Nephron progenitor cell (in vitro differentiated cells): ENCODE results near the gene FRMD8.

Experiments used
- DNase-seq: peaks from one replicate; pipeline ENCODE4 v3.0.0; 2021
- H3K27ac Mint-ChIP-seq: 2 replicates; pipeline ENCODE4 v1.8.0; 2021; ENCODE audit warnings: mild to moderate bottlenecking, moderate library complexity, mixed read lengths
- H3K27me3 Mint-ChIP-seq: 2 replicates; pipeline ENCODE4 v1.8.0; 2021; ENCODE audit warnings: mild to moderate bottlenecking, low read depth, mixed read lengths; ENCODE audit not compliant: poor library complexity
- H3K36me3 Mint-ChIP-seq: 2 replicates; pipeline ENCODE4 v1.8.0; 2021; ENCODE audit warnings: low read depth, mixed read lengths
- H3K4me1 Mint-ChIP-seq: 2 replicates; pipeline ENCODE4 v1.8.0; 2021; ENCODE audit warnings: mixed read lengths
- H3K4me3 Mint-ChIP-seq: 2 replicates; pipeline ENCODE4 v1.8.0; 2021; ENCODE audit warnings: mild to moderate bottlenecking, moderate library complexity, mixed read lengths
- H3K9me3 Mint-ChIP-seq: 2 replicates; pipeline ENCODE4 v1.8.0; 2021; ENCODE audit warnings: mild to moderate bottlenecking, moderate library complexity, mixed read lengths
- TF ChIP-seq, protein P1 (sequence below): fragments of 200-600 bp; sonication (generic); IDR thresholded peaks from 2 replicates; pipeline ENCODE4 v1.5.0; 2021; ENCODE audit warnings: antibody characterized with exemption

Gene FRMD8

DNA sequence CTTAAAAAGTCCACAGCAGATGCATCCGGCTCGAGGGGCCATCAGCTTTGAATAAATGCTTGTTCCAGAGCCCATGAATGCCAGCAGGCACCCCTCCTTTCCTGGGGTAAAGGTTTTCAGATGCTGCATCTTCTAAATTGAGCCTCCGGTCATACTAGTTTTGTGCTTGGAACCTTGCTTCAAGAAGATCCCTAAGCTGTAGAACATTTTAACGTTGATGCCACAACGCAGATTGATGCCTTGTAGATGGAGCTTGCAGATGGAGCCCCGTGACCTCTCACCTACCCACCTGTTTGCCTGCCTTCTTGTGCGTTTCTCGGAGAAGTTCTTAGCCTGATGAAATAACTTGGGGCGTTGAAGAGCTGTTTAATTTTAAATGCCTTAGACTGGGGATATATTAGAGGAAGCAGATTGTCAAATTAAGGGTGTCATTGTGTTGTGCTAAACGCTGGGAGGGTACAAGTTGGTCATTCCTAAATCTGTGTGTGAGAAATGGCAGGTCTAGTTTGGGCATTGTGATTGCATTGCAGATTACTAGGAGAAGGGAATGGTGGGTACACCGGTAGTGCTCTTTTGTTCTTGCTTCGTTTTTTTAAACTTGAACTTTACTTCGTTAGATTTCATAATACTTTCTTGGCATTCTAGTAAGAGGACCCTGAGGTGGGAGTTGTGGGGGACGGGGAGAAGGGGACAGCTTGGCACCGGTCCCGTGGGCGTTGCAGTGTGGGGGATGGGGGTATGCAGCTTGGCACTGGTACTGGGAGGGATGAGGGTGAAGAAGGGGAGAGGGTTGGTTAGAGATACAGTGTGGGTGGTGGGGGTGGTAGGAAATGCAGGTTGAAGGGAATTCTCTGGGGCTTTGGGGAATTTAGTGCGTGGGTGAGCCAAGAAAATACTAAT is 38.0 kb downstream of the FRMD8 start:
- no peaks in the 10 kb centered on the region for H3K36me3 Mint-ChIP-seq
- peaks cover 94% of the 10 kb centered on the region for H3K4me1 Mint-ChIP-seq
- TF ChIP-seq, protein P1, sequence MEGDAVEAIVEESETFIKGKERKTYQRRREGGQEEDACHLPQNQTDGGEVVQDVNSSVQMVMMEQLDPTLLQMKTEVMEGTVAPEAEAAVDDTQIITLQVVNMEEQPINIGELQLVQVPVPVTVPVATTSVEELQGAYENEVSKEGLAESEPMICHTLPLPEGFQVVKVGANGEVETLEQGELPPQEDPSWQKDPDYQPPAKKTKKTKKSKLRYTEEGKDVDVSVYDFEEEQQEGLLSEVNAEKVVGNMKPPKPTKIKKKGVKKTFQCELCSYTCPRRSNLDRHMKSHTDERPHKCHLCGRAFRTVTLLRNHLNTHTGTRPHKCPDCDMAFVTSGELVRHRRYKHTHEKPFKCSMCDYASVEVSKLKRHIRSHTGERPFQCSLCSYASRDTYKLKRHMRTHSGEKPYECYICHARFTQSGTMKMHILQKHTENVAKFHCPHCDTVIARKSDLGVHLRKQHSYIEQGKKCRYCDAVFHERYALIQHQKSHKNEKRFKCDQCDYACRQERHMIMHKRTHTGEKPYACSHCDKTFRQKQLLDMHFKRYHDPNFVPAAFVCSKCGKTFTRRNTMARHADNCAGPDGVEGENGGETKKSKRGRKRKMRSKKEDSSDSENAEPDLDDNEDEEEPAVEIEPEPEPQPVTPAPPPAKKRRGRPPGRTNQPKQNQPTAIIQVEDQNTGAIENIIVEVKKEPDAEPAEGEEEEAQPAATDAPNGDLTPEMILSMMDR = no peak
- peak overlapping the region; percentile 95 for H3K4me3 Mint-ChIP-seq
- no peaks in the 10 kb centered on the region for H3K9me3 Mint-ChIP-seq
- H3K27ac Mint-ChIP-seq = peak overlapping the region; percentile 81
- DNase-seq = no peak
- H3K27me3 Mint-ChIP-seq = no peaks in the 10 kb centered on the region

DNA sequence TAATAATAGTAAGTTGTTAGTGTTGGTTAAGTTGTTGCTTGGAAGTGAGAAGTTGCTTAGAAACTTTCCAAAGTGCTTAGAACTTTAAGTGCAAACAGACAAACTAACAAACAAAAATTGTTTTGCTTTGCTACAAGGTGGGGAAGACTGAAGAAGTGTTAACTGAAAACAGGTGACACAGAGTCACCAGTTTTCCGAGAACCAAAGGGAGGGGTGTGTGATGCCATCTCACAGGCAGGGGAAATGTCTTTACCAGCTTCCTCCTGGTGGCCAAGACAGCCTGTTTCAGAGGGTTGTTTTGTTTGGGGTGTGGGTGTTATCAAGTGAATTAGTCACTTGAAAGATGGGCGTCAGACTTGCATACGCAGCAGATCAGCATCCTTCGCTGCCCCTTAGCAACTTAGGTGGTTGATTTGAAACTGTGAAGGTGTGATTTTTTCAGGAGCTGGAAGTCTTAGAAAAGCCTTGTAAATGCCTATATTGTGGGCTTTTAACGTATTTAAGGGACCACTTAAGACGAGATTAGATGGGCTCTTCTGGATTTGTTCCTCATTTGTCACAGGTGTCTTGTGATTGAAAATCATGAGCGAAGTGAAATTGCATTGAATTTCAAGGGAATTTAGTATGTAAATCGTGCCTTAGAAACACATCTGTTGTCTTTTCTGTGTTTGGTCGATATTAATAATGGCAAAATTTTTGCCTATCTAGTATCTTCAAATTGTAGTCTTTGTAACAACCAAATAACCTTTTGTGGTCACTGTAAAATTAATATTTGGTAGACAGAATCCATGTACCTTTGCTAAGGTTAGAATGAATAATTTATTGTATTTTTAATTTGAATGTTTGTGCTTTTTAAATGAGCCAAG is 38.9 kb downstream of the FRMD8 start:
- Mint-ChIP-seq H3K36me3 (no peaks in the 10 kb centered on the region), H3K4me1 (peaks cover 94% of the 10 kb centered on the region), H3K27ac (peak overlapping the region; percentile 60), H3K9me3 (no peaks in the 10 kb centered on the region), H3K4me3 (peak overlapping the region; percentile 95), H3K27me3 (no peaks in the 10 kb centered on the region)
- TF ChIP-seq, protein P1 = no peak
- no peak for DNase-seq

DNA sequence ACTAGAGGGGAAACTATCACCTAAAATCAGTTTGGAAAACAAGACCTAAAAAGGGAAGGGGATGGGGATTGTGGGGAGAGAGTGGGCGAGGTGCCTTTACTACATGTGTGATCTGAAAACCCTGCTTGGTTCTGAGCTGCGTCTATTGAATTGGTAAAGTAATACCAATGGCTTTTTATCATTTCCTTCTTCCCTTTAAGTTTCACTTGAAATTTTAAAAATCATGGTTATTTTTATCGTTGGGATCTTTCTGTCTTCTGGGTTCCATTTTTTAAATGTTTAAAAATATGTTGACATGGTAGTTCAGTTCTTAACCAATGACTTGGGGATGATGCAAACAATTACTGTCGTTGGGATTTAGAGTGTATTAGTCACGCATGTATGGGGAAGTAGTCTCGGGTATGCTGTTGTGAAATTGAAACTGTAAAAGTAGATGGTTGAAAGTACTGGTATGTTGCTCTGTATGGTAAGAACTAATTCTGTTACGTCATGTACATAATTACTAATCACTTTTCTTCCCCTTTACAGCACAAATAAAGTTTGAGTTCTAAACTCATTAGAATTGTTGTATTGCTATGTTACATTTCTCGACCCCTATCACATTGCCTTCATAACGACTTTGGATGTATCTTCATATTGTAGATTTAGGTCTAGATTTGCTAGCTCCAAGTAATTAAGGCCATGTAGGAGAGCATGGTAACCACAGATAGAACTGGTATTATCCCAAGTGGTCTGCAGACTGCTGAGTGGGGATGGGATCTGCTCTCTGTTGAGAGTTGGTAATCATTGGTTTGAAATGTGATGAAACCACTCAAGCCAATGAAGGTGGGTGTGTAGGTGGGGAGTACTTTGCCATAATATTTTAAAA is 39.8 kb downstream of the FRMD8 start:
- Mint-ChIP-seq H3K27me3 (no peaks in the 10 kb centered on the region), H3K9me3 (no peaks in the 10 kb centered on the region), H3K4me3 (peak overlapping the region; percentile 95), H3K27ac (peak overlapping the region; percentile 60), H3K36me3 (no peaks in the 10 kb centered on the region), H3K4me1 (peaks cover 92% of the 10 kb centered on the region)
- no peak for DNase-seq
- TF ChIP-seq, protein P1 = no peak

DNA sequence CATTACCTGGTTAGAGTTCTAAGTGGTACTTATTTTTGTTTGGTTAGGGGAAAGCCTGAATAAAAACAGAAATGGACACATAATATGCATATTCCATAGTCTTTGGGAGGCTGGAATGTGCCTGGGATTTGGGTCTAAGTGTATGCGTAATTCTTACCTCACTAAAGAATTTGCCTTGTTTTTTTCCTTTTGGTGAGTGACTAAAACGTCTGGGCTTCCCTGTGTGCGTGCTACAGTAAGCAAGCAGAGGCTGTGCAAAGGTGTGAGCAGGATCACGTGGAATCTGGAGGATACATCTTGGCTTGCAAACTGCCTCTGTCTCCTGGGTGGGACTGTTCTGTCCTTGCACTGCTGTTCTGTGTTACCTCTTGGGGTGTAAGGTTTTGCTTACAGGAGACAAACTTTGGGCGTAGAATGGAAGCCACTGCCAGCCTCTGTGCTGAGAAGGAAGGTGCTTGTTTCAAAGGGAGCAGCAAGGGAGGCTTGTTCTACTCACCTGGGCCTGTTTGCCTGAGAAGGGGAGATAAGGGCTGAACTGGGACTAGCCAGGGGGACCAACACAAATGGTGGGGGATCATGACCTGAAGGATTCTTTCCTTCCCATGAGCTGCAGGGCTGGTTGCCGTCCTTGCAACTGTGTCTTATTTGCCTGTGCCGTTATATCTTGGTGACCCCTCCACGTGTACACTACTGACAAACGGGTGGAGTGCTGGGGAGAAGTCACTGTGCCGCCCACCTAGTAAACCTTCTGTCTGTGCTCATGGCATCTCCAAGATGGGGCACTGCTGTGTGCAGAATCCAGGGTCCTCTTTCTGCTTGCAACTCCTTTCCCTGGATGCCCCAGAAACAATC is 40.6 kb downstream of the FRMD8 start:
- Mint-ChIP-seq H3K27me3 (no peaks in the 10 kb centered on the region), H3K4me3 (peak overlapping the region; percentile 95), H3K4me1 (peaks cover 85% of the 10 kb centered on the region), H3K27ac (peak overlapping the region; percentile 72), H3K9me3 (no peaks in the 10 kb centered on the region), H3K36me3 (no peaks in the 10 kb centered on the region)
- TF ChIP-seq, protein P1 = no peak
- DNase-seq = no peak
